Raji (cell line): ENCODE results near the gene CTSL.

Experiments used
- POLR2A ChIP-seq: IDR thresholded peaks from 2 replicates; pipeline ENCODE4 v1.6.1; 2011; ENCODE audit warnings: low read depth, low read length, control low read depth; ENCODE audit not compliant: insufficient read depth

Gene CTSL

DNA sequence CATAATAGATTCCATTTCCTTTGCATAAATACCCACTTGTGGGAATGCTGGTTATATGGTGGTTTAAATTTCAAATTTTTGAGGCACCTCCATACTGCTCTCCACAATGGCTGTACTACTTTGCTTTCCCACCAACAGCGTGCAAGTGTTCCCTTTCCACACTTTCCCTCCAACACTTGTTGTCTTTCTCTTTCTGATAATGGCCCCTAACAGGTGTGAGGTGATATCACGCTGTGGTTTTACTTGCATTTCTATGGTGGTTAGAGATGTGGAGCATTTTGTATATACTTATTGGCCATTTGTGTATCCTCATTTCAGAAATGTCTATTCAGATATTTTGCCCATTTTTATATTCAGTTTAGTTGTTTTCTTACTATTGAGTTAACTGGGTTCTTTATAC is 34.6 kb downstream of the CTSL start:
- TF ChIP-seq POLR2A, result no peak

DNA sequence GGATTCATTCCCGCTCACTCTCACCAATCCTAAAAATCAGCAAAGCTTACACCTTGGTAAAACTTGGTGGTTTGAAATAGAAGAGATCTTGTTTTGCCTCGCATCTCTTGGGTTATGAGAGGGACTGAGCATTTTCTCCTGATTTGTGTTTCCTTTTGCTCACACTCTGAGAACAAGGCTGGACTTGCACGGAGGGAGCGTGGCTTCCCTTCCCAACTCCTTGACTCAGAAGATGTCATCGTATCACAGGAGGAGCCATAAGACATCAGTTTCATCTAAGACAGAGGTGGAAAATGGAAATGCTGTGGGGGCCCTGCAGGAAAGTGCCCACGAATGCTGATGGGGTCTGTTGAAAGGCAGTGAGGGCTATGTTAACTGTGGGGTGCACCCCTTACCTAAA is 37.4 kb downstream of the CTSL start:
- TF ChIP-seq POLR2A, result no peak

DNA sequence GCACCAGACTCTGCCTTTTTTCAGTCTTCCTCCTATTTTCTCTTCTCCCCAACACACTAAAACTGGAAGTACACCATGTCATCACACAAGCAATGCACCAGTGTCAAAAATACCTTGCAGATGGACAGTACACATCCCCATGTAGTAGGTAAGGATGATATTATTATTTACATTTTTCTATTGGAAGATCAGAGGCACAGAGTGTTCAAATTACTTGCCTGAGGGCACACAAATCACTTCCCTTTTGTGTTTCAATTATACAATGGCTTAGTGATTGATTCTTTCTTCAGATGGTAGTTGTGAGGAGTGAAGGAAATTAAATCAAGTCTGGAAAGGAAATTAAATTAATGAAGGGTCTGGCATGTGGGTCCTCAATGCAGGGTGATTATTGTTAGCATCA is 39.6 kb downstream of the CTSL start:
- no peak for TF ChIP-seq POLR2A

DNA sequence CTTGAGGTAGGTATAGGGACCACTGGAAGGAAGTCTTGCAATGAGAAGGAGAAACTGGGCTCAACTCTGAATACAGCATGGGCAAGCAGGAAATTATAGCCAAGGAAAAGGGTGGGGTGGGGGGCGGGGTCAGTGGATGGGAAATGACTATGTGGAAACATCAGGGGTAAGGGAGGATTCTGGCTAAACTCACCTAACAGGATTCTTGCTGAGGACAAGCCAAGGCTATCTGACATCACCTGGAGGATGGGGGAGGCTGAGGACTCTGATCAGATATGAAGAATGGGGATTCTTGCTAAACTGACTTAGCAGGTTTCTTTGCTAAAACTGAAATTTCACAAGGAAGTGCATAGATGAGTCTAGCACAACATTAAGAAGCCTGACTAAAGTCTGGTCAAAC is 40.8 kb downstream of the CTSL start:
- no peak for TF ChIP-seq POLR2A

DNA sequence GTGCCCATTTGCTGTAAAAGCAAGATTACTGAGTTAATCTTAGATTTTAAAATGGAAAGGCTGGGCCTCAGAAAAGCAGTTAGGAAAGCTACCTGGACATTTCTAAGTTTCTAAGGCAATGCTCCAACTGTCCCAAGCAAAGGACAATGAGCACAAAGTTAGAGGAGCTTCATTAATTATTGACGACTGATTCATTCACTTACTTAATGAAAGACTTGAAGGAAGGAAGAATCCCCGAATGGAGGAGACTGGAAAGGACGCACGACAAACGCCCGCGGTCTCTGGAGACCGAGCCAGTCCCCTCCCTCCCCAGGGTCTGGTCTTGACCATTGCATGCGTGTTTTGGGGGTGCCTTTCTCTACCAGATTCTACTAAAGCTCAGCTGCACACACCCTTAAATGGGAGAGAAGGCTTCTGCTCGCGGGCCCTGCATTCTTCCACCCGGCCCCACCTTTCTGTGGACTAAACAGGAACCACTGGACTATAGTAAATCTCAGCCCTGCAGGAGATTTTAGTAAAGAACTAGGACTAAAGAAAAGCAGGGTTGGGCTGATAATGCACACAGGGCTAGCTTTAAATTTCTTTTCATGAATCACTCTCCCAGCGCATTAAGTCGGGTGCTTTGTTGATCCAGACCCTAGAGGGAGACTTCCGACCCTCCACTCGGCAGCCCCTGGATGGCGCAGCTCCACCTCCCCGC is 44.8 kb downstream of the CTSL start:
- TF ChIP-seq POLR2A, result no peak

DNA sequence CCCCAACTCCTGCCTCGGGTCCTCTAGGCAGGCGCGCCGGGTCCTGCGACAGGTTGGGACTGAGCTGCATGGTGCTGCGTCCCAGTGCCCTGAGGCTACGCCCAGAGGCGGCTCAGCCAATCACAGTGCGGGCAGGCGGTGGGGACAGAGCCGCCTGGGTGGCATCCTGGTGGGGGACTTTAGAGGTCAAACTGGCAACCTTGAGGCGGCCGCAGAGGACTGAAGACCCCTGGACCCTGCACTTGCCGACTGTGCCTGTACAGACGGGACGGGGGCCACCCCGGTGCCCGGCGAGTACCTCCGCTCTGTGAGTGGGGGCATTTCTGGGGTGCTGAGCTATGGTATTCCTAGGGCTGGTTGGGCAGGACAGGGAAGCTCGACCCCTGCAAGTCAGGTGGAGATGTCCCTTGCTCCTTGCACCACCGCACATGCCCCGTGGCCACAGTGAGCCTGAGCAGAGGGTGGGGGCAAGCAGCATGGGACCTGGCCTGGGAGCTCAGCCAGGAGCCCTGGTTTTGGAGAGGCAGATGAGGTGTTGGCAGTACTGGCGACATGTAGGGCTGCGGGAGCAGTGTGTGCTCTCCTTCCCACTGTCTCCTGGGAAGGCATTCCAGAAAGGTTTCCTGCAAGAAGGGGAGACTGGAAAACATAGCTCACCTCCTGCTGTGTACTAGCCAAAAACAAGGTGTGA is 45.5 kb downstream of the CTSL start:
- no peak for TF ChIP-seq POLR2A

DNA sequence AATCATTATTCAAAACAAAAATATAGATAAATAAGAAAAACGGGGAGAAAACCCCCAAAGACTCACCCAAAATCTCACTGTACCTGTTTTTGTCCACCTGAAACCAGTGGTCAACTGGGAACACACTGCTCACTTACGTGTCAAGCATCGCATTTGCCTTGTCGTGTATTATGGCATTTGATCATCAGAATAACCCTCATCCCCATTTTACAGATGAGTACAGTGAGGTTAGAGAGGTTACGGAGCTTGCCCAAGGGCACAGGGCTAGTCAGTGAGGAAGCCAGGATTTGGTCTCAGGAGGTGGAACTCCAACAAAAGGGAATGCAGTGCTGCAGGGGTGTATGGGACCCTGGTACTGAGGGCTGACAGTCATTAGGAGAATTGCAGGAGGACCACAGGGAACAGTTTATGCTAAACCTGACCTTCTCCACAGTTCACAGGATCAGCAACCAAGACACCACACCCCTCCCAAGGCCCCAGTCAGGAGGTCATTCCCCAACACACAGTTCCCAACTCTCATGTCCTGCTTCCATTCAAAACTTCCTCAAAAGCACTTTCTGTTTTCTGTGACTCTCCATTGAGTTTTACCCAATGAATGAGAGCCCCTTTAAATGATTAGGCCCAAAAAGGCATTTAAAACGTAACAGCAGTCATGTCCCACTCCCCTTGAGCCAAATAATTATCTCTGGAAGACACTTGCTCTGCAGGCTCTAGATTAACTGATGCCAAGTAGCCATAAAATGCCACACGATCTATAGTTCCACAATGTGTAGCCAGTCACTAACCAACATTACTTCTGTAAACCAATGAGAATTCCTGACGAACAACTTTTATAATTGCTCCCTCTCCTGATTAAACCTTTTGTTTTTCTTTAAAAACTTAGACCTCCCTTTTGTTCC is 50.8 kb downstream of the CTSL start:
- TF ChIP-seq POLR2A, result no peak

DNA sequence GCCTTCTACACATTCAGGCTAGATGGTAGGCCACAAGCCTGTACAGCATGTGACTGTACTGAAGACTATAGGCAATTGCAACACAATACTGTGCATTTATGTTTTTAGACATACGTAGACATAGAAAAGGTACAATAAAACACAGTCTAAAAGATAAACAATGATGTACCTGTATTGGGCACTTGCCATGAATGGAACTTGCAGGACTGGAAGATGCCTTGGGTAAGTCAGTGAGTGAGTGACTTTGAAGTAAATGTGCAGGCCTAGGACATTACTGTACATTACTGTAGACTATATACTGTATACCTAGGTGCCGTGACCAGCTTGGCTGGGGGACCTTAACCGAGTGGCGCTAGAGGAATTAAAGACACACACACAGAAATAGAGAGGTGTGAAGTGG is 53.1 kb downstream of the CTSL start:
- TF ChIP-seq POLR2A, result no peak
